ENCODE data around the gene FASTKD1. TPM values are rescaled to one million over a fixed set of nuclear protein-coding genes. Genes with fewer than 3 reads are reported as not detected.
"Not testable (repeated sequence)": the region's sequence is repeated elsewhere in the genome, so short reads cannot be mapped to it uniquely, and the experiment has no call there.

FASTKD1 gene
- total RNA-seq, 1 donor from 2014 or later = 81.6 TPM

GRCh38 chr2:169571571-169571970 is 2.1 kb downstream of the FASTKD1 start:
- DNase-seq = no peak

- DNase-seq = not testable (repeated sequence)
These were observed 2.9 kb downstream of the FASTKD1 start for GRCh38 chr2:169570752-169571151.

GRCh38 chr2:169569948-169570347 is 3.7 kb downstream of the FASTKD1 start:
- no peak for DNase-seq

GRCh38 chr2:169565686-169566085 is 8.0 kb downstream of the FASTKD1 start:
- DNase-seq = no peak

GRCh38 chr2:169562519-169562918 is 11.1 kb downstream of the FASTKD1 start:
- DNase-seq = no peak

GRCh38 chr2:169562084-169562483 is 11.6 kb downstream of the FASTKD1 start:
- DNase-seq = not testable (repeated sequence)

- no peak for DNase-seq
These were observed 12.3 kb downstream of the FASTKD1 start for GRCh38 chr2:169561364-169561763.

GRCh38 chr2:169546756-169547155 is 26.9 kb downstream of the FASTKD1 start:
- DNase-seq = no peak

- no peak for DNase-seq
These were observed 31.2 kb downstream of the FASTKD1 start for GRCh38 chr2:169542433-169542832.

- no peak for DNase-seq
These were observed 33.5 kb downstream of the FASTKD1 start for GRCh38 chr2:169540146-169540545.

GRCh38 chr2:169539460-169539859 is 34.2 kb downstream of the FASTKD1 start:
- DNase-seq = not testable (repeated sequence)

- DNase-seq = no peak
These were observed 45.4 kb downstream of the FASTKD1 start for GRCh38 chr2:169528271-169528701.

GRCh38 chr2:169526451-169526850 is 47.2 kb downstream of the FASTKD1 start:
- no peak for DNase-seq

- DNase-seq = no peak
These were observed 48.2 kb downstream of the FASTKD1 start for GRCh38 chr2:169525434-169525833.

- DNase-seq = no peak
These were observed 50.0 kb downstream of the FASTKD1 start for GRCh38 chr2:169523681-169524080.

- no peak for DNase-seq
These were observed 52.8 kb downstream of the FASTKD1 start for GRCh38 chr2:169520896-169521295.

GRCh38 chr2:169516488-169516995 is 57.1 kb downstream of the FASTKD1 start:
- not testable (repeated sequence) for DNase-seq

GRCh38 chr2:169514758-169515157 is 58.9 kb downstream of the FASTKD1 start:
- DNase-seq = not testable (repeated sequence)

- DNase-seq = no peak
These were observed 59.7 kb downstream of the FASTKD1 start for GRCh38 chr2:169513926-169514325.

GRCh38 chr2:169513094-169513493 is 60.6 kb downstream of the FASTKD1 start:
- DNase-seq = no peak

GRCh38 chr2:169512525-169512924 is 61.1 kb downstream of the FASTKD1 start:
- DNase-seq = no peak

GRCh38 chr2:169511818-169512217 is 61.8 kb downstream of the FASTKD1 start:
- DNase-seq = no peak

- no peak for DNase-seq
These were observed 63.2 kb downstream of the FASTKD1 start for GRCh38 chr2:169510496-169510895.

- DNase-seq = no peak
These were observed 63.7 kb downstream of the FASTKD1 start for GRCh38 chr2:169509955-169510354.

- DNase-seq = no peak
These were observed 64.3 kb downstream of the FASTKD1 start, which contains the start of gene KLHL41 for GRCh38 chr2:169509298-169509885. Gene KLHL41, plus strand, starts transcription at chr2:169509702. Its CDS starts 77 bp downstream, at chr2:169509779.
